Endothelial cell of umbilical vein (primary cell): ENCODE results near the gene ACVR1C.

Experiments used
- CTCF ChIP-seq, 2 donors: IDR thresholded peaks; 1 replicate in 1 of 2; 2 replicates in 1 of 2; pipeline ENCODE4 v1.5.1; 2011; ENCODE audit warnings: low read length in 2 of 2, mild to moderate bottlenecking in 2 of 2, moderate library complexity in 2 of 2, control low read depth in 1 of 2, inconsistent platforms in 1 of 2, low read depth in 1 of 2; ENCODE audit not compliant: insufficient read depth in 1 of 2; ENCODE audit errors: extremely low read depth in 1 of 2
- GATA2 ChIP-seq: IDR thresholded peaks from 2 replicates; pipeline ENCODE4 v1.7.0; 2011; ENCODE audit warnings: low read depth, mild to moderate bottlenecking, moderate library complexity, mixed read lengths, low read length; ENCODE audit not compliant: insufficient read length, insufficient read depth
- MAX ChIP-seq: IDR thresholded peaks from 2 replicates; pipeline ENCODE4 v1.6.1; 2011; ENCODE audit not compliant: insufficient read depth, insufficient read length
- POLR2AphosphoS5 ChIP-seq: IDR thresholded peaks from 2 replicates; pipeline ENCODE4 v1.6.1; 2012; ENCODE audit warnings: low read depth, mild to moderate bottlenecking, control low read depth, low read length, moderate library complexity; ENCODE audit not compliant: insufficient read depth

- no peak for TF ChIP-seq CTCF (IDR thresholded peaks at IDR 0.05; ENCODE audit: extremely low read depth in 1 of 2, insufficient read depth in 1 of 2, low read depth in 1 of 2, low read length in 2 of 2)
- no peak for TF ChIP-seq MAX
- no peak for TF ChIP-seq POLR2AphosphoS5
- TF ChIP-seq GATA2 = no peak
Measured at GRCh38 chr2:157662401-157662800, 33.7 kb upstream of the ACVR1C start.
